Aortic smooth muscle cell (primary cell): ENCODE results near the gene AVPI1. TPM values are rescaled to one million over a fixed set of nuclear protein-coding genes. Genes with fewer than 3 reads are reported as not detected.

Experiments used
- total RNA-seq: library from RNA; depleted of rRNA; stranded (reverse); fragments of >200 nt; gene quantifications from 2 replicates; pipeline ENCODE4 v1.2.3, GENCODE V29; 2014

Gene AVPI1, protein sequence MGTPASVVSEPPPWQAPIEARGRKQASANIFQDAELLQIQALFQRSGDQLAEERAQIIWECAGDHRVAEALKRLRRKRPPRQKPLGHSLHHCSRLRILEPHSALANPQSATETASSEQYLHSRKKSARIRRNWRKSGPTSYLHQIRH
- 12.9 and 19.2 TPM in 2 replicates for total RNA-seq

DNA sequence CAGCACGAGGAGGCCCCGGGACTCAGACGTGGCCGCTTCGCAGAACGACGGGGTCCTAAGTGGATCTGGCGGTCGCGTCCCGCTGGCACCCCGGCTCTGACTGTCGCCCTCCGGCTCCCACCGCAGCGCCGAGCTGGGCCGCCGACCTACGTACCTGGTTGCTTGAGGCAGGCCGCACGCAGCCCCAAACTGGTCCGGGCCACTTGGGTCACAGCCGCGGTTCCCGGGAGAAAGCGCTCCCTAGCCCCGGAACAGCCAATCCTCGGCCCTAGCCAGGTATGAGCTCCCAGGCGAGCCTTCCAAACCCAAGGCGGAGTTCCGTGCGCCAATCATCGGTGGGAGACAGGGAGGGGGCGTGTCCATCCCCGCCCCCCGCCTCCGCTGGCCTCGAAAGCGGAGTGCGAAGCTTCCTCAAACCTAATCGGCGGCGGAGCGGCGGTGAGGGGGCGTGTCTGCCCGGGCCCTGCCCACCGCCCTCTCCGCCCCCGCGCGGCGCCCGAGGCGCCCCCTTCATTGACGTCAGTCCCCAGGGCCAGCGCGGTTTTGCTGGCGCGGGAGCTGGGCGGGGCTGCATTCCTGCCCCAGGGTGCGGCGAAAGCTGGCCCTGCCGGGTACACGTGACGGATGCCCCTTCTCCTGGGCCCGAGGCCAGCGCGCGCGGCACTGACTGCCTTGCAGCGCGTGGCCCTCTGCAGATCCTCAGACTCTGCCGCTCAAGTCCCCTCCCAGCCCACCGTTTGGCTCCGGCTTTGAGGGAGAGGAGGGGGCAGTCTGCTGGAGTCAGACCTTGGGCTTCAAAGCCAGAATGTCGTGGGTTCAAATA is at the start of gene AVPI1:
AVPI1 (minus strand) TSS at position 280 of the 823 bp plus-strand sequence. CDS start 7,336 bp downstream, outside the sequence.

GRCh38 chr10:97713339-97713825 is 26.3 kb upstream of the AVPI1 start, which contains the start of gene MARVELD1:
MARVELD1 (plus strand) TSS chr10:97713730; CDS start chr10:97713877, 147 bp downstream.

GRCh38 chr10:97640174-97640867 is 46.7 kb downstream of the AVPI1 start, which contains the start of gene PI4K2A:
PI4K2A (plus strand) TSS chr10:97640671; CDS start chr10:97640743, 72 bp downstream.

DNA sequence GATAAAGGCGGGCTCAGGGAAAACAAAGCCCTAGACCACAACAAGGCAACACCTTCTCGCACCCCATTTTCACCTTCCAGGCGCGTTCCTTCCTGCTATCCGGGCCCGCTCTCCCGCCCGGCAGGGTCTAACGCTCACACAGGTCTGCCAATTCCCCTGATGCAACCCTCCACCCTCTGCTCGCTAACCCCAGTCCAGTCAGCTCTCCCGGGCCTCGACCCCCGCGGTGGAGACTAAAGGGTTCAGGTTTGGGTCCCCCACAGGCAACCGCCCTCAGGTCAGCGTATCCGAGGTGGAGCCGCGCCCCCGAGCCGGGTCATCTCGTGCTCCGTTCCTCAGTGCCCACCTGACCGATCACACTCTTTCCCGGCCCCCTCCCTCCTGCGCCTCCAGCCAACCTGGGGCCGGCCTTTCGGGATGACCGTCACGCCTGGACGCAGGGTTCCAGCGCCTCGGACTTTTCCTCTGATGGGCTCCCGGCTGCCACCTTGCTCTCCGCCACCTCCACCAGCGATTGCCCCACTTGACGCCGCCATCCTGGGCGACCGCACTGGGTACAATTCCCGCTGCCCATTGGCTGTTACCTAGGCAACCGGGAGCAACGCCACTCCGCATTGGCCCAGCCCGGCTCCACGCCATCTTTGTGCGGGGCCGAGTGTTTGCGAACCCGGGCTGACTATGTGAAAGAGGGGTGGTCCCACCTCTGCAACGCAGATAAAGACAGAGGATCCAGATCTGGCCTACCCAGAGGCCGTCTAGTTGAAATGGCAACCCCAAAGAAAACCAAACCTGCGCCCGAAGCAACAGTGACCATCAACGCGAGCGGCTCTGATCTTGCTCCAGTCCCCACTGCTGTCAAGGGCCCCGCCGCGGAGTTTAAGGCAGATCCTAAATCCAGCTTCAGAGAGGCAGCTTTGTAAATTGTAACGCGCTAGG is 53.8 kb downstream of the AVPI1 start, which contains the start of gene MORN4:
MORN4 (minus strand) TSS at position 552 of the 936 bp plus-strand sequence. CDS start 13,847 bp downstream, outside the sequence.

Other genes starting within 250 kb of the AVPI1 start
- gene EXOSC1, start 241.2 kb downstream of the AVPI1 start, total RNA-seq, result 27.9 and 32.0 TPM in 2 replicates
- gene ZDHHC16, start 241.1 kb downstream of the AVPI1 start, total RNA-seq, result 35.0 and 38.7 TPM in 2 replicates
- 46.2 and 49.2 TPM in 2 replicates for gene MMS19, start 188.8 kb downstream of the AVPI1 start, total RNA-seq
- gene UBTD1, start 188.3 kb downstream of the AVPI1 start, total RNA-seq, result 22.5 and 22.9 TPM in 2 replicates
- gene ANKRD2, start 114.5 kb downstream of the AVPI1 start, total RNA-seq, result 0.50 and 1.5 TPM in 2 replicates
- gene HOGA1, start 102.9 kb downstream of the AVPI1 start, total RNA-seq, result 2.5 and 3.3 TPM in 2 replicates
- 0.12 and 0.13 TPM in 2 replicates for gene C10orf62, start 97.5 kb downstream of the AVPI1 start, total RNA-seq
- 7.8 and 10.4 TPM in 2 replicates for gene MORN4, start 53.7 kb downstream of the AVPI1 start, total RNA-seq
- 23.3 and 25.0 TPM in 2 replicates for gene PI4K2A, start 46.6 kb downstream of the AVPI1 start, total RNA-seq
- gene MARVELD1, start 26.5 kb upstream of the AVPI1 start, total RNA-seq, result 19.3 and 29.8 TPM in 2 replicates
- 19.9 and 21.7 TPM in 2 replicates for gene ZFYVE27, start 49.9 kb upstream of the AVPI1 start, total RNA-seq
- gene SFRP5, start 84.8 kb upstream of the AVPI1 start, total RNA-seq, result not detected in 2 replicates
- 0.06 TPM in 1 of 2 replicates, not detected in the other for gene GOLGA7B, start 162.6 kb upstream of the AVPI1 start, total RNA-seq